ENCODE data around the gene PRKRIP1.

The PRKRIP1 gene

DNA sequence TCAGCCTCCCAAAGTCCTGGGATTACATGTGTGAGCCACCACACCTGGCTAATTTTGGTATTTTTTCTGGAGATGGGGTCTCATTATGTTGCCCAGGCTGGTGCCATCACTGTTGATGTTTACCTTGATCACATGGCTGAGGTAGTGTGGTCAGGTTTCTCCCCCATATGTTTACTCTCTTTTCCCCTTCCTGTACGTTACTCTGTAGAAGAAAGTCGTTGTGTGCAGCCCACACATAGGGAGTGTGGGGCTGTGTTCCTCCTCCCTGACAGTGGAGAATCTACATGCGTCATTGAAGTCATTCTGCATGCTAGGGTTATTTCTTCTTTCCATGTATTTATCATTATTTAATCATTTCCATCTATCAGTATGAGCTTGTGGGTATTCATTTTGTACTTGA lies 20.9 kb downstream of the PRKRIP1 start:
- H3K4me3 ChIP-seq (ENCODE audit: low read length), result no peak overlapping the region
- no peak for DNase-seq (ENCODE audit: low read depth)
- TF ChIP-seq CTCF (conservative IDR thresholded peaks at IDR 0.05; ENCODE audit: low read depth, low read length), result no peak

DNA sequence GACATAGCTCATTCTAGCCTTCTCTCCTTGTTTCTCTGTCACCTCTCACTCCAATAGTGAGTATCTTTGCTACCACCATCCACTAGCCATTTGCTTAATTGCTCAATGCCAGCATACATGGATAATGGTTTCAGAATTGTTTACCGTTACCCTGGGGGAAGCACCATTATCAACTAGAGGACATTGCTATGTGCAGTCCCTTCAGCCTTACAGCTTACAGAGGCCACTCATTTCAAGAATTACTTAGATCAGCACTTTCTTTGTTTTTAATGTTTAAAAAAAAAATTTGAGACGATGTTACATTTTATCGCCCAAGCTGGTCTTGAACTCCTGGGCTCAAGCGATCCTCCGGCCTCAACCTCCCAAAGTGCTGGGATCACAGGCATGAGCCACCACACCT lies 22.4 kb downstream of the PRKRIP1 start:
- DNase-seq (ENCODE audit: low read depth), result no peak
- no peak for TF ChIP-seq CTCF (conservative IDR thresholded peaks at IDR 0.05; ENCODE audit: low read depth, low read length)
- H3K4me3 ChIP-seq (ENCODE audit: low read length), result no peak overlapping the region

GRCh38 chr7:102421706-102422240 lies 25.6 kb downstream of the PRKRIP1 start:
- no peak for DNase-seq (ENCODE audit: low read depth)
- no peak for TF ChIP-seq CTCF (conservative IDR thresholded peaks at IDR 0.05; ENCODE audit: low read depth, low read length)
- H3K4me3 ChIP-seq (ENCODE audit: low read length), result no peak overlapping the region

- DNase-seq (ENCODE audit: low read depth), result no peak
- no peak overlapping the region for H3K4me3 ChIP-seq (ENCODE audit: low read length)
- no peak for TF ChIP-seq CTCF (conservative IDR thresholded peaks at IDR 0.05; ENCODE audit: low read depth, low read length)
Observed at GRCh38 chr7:102424129-102424551, 28.0 kb downstream of the PRKRIP1 start.

DNA sequence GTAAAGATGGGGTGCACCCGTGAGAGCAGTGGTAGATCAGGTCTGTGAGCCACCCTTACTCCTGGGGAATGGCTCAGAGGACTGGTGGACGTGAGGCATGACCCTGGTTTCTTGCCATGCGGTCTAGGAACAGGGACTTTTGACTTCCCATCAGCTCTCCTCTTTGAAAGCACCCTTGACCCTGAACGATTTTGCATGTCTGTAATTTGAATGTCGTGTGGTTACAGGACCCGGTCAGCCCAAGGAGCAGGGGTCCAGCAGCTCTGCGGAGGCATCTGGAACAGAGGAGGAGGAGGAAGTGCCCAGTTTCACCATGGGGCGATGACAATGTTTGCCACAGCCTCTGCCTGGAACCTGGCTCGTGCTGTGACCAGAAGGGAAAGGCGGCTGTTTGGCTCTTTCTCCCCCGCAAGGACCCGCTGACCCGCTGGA lies 28.6 kb downstream of the PRKRIP1 start:
- DNase-seq (ENCODE audit: low read depth), result no peak
- H3K4me3 ChIP-seq (ENCODE audit: low read length), result no peak overlapping the region
- TF ChIP-seq CTCF (conservative IDR thresholded peaks at IDR 0.05; ENCODE audit: low read depth, low read length), result no peak

DNA sequence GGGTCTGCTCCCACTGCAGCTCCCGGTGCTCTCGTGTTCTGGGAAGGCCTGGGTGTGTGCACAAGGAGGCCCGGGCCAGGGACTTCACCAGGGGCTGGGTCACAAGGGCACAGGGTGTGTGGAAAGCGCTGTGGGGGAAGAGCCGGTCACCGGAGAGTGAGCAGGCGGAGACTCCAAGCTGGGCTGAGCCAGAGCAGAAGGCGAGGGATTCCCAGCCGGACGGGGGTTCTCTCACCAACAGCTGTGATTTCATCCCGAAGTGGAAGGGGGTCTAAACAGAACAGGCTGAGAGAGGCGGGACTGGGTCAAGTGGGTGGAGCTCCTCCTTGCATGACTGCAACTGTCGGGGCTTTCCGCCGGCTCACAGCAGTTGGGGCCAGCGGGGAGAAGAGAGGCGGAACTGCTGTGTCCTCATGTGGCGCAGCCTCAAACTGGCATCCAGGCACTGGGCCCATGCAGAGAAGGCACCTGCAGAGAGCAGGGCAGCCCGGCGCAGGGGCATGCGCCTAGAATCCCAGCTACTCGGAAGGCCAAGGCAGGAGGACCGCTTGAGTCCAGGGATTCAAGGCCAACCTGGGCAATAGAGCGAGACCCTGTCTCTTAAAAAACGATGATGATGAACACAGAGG lies 29.6 kb downstream of the PRKRIP1 start:
- TF ChIP-seq CTCF (conservative IDR thresholded peaks at IDR 0.05; ENCODE audit: low read depth, low read length), result no peak
- no peak overlapping the region for H3K4me3 ChIP-seq (ENCODE audit: low read length)
- DNase-seq (ENCODE audit: low read depth), result no peak
